ENCODE data around the gene SURF2.

GRCh38 chr9:133362359-133363044, 6.2 kb downstream of the SURF2 start:
- TF ChIP-seq CTCF (IDR thresholded peaks at IDR 0.05): no peak
- TF ChIP-seq POLR2AphosphoS5 (IDR thresholded peaks at IDR 0.05): no peak
- TF ChIP-seq POLR2A (IDR thresholded peaks at IDR 0.05): no peak
- no peak for TF ChIP-seq EP300 (IDR thresholded peaks at IDR 0.05)

All from sigmoid colon (tissue), 4 donors.